Keratinocyte (primary cell): Measurements from ENCODE around the gene RARA. TPM values are rescaled to one million over a fixed set of nuclear protein-coding genes. Genes with fewer than 3 reads are reported as not detected.

Experiments used
- DNase-seq: peaks from one replicate; pipeline ENCODE4 v3.0.0-alpha.2; 2011; ENCODE audit warnings: low read depth, missing footprints, low spot score
- FAIRE-seq: peaks from 2 replicates; lab custom pipeline; 2011; peaks lifted over from hg19 to GRCh38; lab: Jason Lieb, UNC
- H2AFZ ChIP-seq: 2 replicates; pipeline ENCODE4 v1.6.0; 2012; ENCODE audit warnings: low read length, control low read depth, inconsistent platforms; ENCODE audit not compliant: control insufficient read depth
- H3K27ac ChIP-seq: 2 replicates; pipeline ENCODE4 v1.5.1; 2011; ENCODE audit warnings: low read length; ENCODE audit not compliant: control insufficient read depth, insufficient read depth
- H3K27me3 ChIP-seq: 3 replicates; pipeline ENCODE4 v1.6.0; 2011; ENCODE audit warnings: low read length; ENCODE audit not compliant: control insufficient read depth, insufficient read depth; ENCODE audit errors: extremely low read depth
- H3K36me3 ChIP-seq, 2 experiments: 2 replicates in 1 of 2; 3 replicates in 1 of 2; pipeline ENCODE4 v1.5.1; 2011; ENCODE audit warnings: low read length in 2 of 2, mild to moderate bottlenecking in 1 of 2; ENCODE audit not compliant: control insufficient read depth in 2 of 2, insufficient read depth in 2 of 2; ENCODE audit errors: extremely low read depth in 1 of 2
- H3K4me1 ChIP-seq: 3 replicates; pipeline ENCODE4 v1.5.1; 2011; ENCODE audit warnings: low read length; ENCODE audit not compliant: control insufficient read depth, insufficient read depth; ENCODE audit errors: extremely low read depth
- H3K4me2 ChIP-seq: 3 replicates; pipeline ENCODE4 v1.6.0; 2011; ENCODE audit warnings: low read depth, low read length; ENCODE audit not compliant: control insufficient read depth, insufficient read depth; ENCODE audit errors: extremely low read depth
- H3K4me3 ChIP-seq, 3 experiments: fragments of 200-600 bp in 1 of 3; sonication (generic) in 1 of 3; 2 replicates in 2 of 3; 3 replicates in 1 of 3; pipeline ENCODE4 v1.5.1; 2011 to 2016; ENCODE audit warnings: low read length in 3 of 3, mild to moderate bottlenecking in 3 of 3, control low read depth in 2 of 3, inconsistent platforms in 1 of 3, low read depth in 1 of 3, mixed read lengths in 1 of 3, mixed run types in 1 of 3, moderate library complexity in 1 of 3; ENCODE audit not compliant: control insufficient read depth in 2 of 3, insufficient read depth in 2 of 3; ENCODE audit errors: extremely low read depth in 1 of 3
- H3K79me2 ChIP-seq: 2 replicates; pipeline ENCODE4 v1.6.0; 2012; ENCODE audit warnings: low read length; ENCODE audit not compliant: control insufficient read depth, insufficient read depth
- H3K9ac ChIP-seq: 3 replicates; pipeline ENCODE4 v1.6.0; 2011; ENCODE audit warnings: low read length; ENCODE audit not compliant: control insufficient read depth, insufficient read depth; ENCODE audit errors: extremely low read depth
- H3K9me1 ChIP-seq: 3 replicates; pipeline ENCODE4 v1.6.0; 2011; ENCODE audit warnings: low read length; ENCODE audit not compliant: control insufficient read depth, insufficient read depth; ENCODE audit errors: extremely low read depth
- H3K9me3 ChIP-seq: 2 replicates; pipeline ENCODE4 v1.5.1; 2012; ENCODE audit warnings: low read depth, low read length; ENCODE audit not compliant: control insufficient read depth
- H4K20me1 ChIP-seq: 3 replicates; pipeline ENCODE4 v1.6.0; 2011; ENCODE audit warnings: low read length; ENCODE audit not compliant: control insufficient read depth, insufficient read depth; ENCODE audit errors: extremely low read depth
- EZH2 ChIP-seq: IDR thresholded peaks from one replicate; pipeline ENCODE4 v1.6.1; 2012; ENCODE audit warnings: inconsistent platforms, mild to moderate bottlenecking, low read length, moderate library complexity
- dilution Hi-C: fragments of 300-500 bp; cut with MboI; formaldehyde crosslinking; loops from one replicate; pipeline ENCODE4 v1.7.0; 2020; ENCODE audit warnings: low sequenced_read_pairs; ENCODE audit not compliant: extremely low pct_ligation_motif_present
- polyA plus RNA-seq, 5 experiments: library from polyadenylated mRNA; depleted of rRNA in 3 of 5; stranded (reverse) in 3 of 5; stranded (forward) in 1 of 5; unstranded in 1 of 5; fragments of >200 nt; gene quantifications; 1 replicate in 1 of 5; 2 replicates in 3 of 5; 3 replicates in 1 of 5; pipeline versions ENCODE4 v1.2.1 to v1.2.3, GENCODE V29; 2011 to 2012; ENCODE audit warnings: missing spikeins in 2 of 5, low read depth in 1 of 5, low replicate concordance in 1 of 5
- TF ChIP-seq, protein P1 (sequence below), 3 experiments: IDR thresholded peaks in 1 of 3; conservative IDR thresholded peaks in 1 of 3; optimal IDR thresholded peaks in 1 of 3; 2 replicates in 2 of 3; 3 replicates in 1 of 3; pipeline versions ENCODE3 to v1.5.1; 2011; ENCODE audit warnings: low read length in 3 of 3, mild to moderate bottlenecking in 3 of 3, moderate library complexity in 2 of 3, control low read depth in 1 of 3, inconsistent platforms in 1 of 3; ENCODE audit not compliant: insufficient read depth in 2 of 3; ENCODE audit errors: extremely low read depth in 1 of 3

The RARA gene
- polyA plus RNA-seq, 1 donor (not counting 4 experiments of a cell fraction or from before 2014, with no cell fraction given) = 3.8 TPM

DNA sequence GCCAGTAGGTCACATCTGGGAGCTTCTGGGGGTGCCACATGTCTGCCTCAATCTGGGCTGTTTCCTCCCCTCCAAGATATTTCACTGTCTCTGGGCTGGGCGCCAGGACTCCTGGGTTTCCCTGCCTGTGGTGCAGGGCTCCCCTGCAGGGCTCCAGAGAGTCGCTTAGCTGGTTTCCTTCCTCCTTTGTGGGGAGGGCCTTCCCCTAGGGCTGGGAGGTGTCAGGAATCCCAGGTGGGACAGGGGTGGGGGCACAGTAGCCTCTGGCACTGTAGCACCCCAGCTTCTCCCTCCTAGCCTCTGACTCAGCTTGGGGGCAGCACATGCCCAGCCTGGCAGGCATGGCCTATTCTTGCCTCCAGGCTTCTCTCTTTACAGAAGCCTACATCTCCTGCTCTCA is 2.6 kb downstream of the RARA start:
- FAIRE-seq (peak; percentile 55), DNase-seq (peak; percentile 66)
- TF ChIP-seq EZH2 = no peak
- TF ChIP-seq, protein P1, sequence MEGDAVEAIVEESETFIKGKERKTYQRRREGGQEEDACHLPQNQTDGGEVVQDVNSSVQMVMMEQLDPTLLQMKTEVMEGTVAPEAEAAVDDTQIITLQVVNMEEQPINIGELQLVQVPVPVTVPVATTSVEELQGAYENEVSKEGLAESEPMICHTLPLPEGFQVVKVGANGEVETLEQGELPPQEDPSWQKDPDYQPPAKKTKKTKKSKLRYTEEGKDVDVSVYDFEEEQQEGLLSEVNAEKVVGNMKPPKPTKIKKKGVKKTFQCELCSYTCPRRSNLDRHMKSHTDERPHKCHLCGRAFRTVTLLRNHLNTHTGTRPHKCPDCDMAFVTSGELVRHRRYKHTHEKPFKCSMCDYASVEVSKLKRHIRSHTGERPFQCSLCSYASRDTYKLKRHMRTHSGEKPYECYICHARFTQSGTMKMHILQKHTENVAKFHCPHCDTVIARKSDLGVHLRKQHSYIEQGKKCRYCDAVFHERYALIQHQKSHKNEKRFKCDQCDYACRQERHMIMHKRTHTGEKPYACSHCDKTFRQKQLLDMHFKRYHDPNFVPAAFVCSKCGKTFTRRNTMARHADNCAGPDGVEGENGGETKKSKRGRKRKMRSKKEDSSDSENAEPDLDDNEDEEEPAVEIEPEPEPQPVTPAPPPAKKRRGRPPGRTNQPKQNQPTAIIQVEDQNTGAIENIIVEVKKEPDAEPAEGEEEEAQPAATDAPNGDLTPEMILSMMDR (optimal IDR thresholded peaks at IDR 0.05 in 1 of 3, IDR thresholded peaks at IDR 0.05 in 1 of 3, conservative IDR thresholded peaks at IDR 0.05 in 1 of 3; ENCODE audit: extremely low read depth in 1 of 3, insufficient read depth in 2 of 3, low read length in 3 of 3) = no peak
- peaks cover 88% of the 10 kb centered on the region for H3K4me1 ChIP-seq
- no peaks in the 10 kb centered on the region for H3K27me3 ChIP-seq
- H2AFZ ChIP-seq = no peak overlapping the region
- H3K9me3 ChIP-seq = no peaks in the 10 kb centered on the region
- no peak overlapping the region for H3K4me3 ChIP-seq
- H3K9ac ChIP-seq = no peak overlapping the region
- no peaks in the 10 kb centered on the region for H3K79me2 ChIP-seq
- no peaks in the 10 kb centered on the region for H3K36me3 ChIP-seq
- dilution Hi-C loops = no loop called here
- H3K27ac ChIP-seq = no peak overlapping the region
- no peaks in the 10 kb centered on the region for H3K9me1 ChIP-seq
- no peaks in the 10 kb centered on the region for H4K20me1 ChIP-seq
- peak overlapping the region; percentile 39 for H3K4me2 ChIP-seq

DNA sequence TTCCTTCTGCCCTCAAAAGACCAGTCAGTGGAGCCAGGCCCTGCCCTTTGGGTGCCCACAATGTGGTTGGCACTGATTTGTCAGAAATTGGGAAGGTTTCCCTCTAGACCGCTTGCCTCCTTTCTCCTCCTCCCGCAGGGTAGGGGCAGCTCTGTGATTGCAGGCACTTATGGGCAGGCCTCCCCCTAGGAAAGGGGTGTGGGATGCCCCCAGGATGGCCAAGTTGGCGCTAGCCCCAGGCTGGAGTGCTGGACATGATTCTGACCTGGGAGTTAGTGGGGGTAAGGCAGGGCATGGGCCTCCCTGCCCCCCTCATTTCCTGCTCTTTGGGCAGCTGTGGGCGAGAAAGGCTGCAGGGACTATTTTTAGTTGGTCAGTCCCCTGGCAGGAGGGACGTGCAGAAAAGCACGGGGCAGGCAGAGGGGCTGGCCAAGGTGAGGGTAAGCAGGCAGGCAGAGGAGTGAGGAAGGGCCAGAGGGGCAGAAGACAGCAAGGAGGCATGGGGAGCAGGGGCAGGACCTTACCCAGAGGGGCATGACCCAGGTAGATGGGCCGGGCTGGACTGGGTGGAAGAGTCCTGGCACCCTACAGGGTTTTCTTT is 3.3 kb downstream of the RARA start:
- Histone ChIP-seq H3K79me2 (no peaks in the 10 kb centered on the region), H2AFZ (no peak overlapping the region), H3K4me2 (peak overlapping the region; percentile 39), H3K4me1 (peaks cover 88% of the 10 kb centered on the region), H4K20me1 (no peaks in the 10 kb centered on the region), H3K4me3 (no peak overlapping the region), H3K36me3 (no peaks in the 10 kb centered on the region), H3K9me3 (no peaks in the 10 kb centered on the region), H3K27ac (no peak overlapping the region), H3K27me3 (no peaks in the 10 kb centered on the region), H3K9ac (no peak overlapping the region), H3K9me1 (no peaks in the 10 kb centered on the region)
- dilution Hi-C loops = no loop called here
- DNase-seq = no peak
- no peak for FAIRE-seq
- TF ChIP-seq EZH2 = no peak
- TF ChIP-seq, protein P1 (optimal IDR thresholded peaks at IDR 0.05 in 1 of 3, IDR thresholded peaks at IDR 0.05 in 1 of 3, conservative IDR thresholded peaks at IDR 0.05 in 1 of 3; ENCODE audit: extremely low read depth in 1 of 3, insufficient read depth in 2 of 3, low read length in 3 of 3) = no peak
